ENCODE results near the gene ESF1.

The ESF1 gene

DNA sequence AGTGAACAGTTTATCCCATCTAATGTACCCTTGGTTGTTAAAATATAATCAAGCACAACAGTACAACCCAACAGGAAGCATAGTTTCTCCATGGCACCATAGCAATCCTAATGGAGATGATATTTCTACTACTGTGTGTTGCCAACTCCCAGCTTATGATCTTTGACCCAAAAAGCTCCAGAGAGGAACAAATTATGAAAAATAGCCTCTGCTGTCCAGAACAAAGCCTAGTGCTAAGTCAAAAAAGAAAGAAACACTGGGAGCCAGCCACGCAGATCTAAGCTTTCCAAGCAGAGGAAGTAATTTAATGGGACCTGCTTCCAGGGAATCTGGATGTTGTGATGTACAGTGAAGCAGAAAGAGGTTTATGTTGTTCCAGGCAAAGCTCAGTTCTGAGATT, 93.8 kb downstream of the ESF1 start:
- TF ChIP-seq CTCF (IDR thresholded peaks at IDR 0.05) (no peak), ZFX (IDR thresholded peaks at IDR 0.05; ENCODE audit: borderline replicate concordance) (no peak)
- H3K27ac ChIP-seq, result no peak overlapping the region

GRCh38 chr20:13687815-13688214, 96.9 kb downstream of the ESF1 start:
- TF ChIP-seq CTCF (IDR thresholded peaks at IDR 0.05) (no peak), ZFX (IDR thresholded peaks at IDR 0.05; ENCODE audit: borderline replicate concordance) (no peak)
- no peak overlapping the region for H3K27ac ChIP-seq

- H3K27ac ChIP-seq, result no peak overlapping the region
- TF ChIP-seq ZFX (IDR thresholded peaks at IDR 0.05; ENCODE audit: borderline replicate concordance), result no peak
- no peak for TF ChIP-seq CTCF (IDR thresholded peaks at IDR 0.05)
Measured at GRCh38 chr20:13685623-13686022, 99.1 kb downstream of the ESF1 start.

DNA sequence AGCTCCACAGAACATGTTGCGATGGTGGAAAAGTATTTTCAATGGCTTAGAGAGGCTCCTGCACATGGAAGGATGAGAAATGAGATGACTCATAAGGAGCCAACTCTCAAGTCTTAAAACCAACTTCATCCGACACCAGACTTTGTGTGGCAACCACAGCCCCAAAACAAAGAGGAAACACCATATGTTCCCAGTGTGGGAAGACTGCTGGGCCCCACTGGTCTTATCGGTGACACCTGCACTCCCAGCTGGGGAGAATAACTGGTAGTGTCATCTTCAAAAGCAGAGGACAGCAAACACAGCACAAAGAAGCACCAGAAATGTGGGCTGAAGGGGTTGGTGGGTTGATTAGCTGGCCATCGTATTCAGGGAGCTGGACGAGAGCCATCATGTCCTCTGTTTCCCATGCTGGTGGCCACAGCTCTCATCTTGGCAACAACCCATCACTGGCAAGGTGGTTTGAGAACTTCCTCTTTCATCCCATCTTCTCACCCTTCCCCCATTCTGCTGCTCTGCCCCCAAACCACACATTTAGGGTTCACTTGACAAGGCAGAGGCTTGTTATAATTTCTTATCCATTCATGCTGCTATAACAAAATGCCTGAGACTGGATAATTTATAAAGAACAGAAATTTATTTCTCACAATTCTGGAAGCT, 100.0 kb downstream of the ESF1 start:
- no peak for TF ChIP-seq ZFX (IDR thresholded peaks at IDR 0.05; ENCODE audit: borderline replicate concordance)
- no peak for TF ChIP-seq CTCF (IDR thresholded peaks at IDR 0.05)
- H3K27ac ChIP-seq, result no peak overlapping the region

GRCh38 chr20:13683833-13684232, 100.9 kb downstream of the ESF1 start:
- TF ChIP-seq CTCF (IDR thresholded peaks at IDR 0.05), result no peak
- no peak for TF ChIP-seq ZFX (IDR thresholded peaks at IDR 0.05; ENCODE audit: borderline replicate concordance)
- H3K27ac ChIP-seq, result no peak overlapping the region

DNA sequence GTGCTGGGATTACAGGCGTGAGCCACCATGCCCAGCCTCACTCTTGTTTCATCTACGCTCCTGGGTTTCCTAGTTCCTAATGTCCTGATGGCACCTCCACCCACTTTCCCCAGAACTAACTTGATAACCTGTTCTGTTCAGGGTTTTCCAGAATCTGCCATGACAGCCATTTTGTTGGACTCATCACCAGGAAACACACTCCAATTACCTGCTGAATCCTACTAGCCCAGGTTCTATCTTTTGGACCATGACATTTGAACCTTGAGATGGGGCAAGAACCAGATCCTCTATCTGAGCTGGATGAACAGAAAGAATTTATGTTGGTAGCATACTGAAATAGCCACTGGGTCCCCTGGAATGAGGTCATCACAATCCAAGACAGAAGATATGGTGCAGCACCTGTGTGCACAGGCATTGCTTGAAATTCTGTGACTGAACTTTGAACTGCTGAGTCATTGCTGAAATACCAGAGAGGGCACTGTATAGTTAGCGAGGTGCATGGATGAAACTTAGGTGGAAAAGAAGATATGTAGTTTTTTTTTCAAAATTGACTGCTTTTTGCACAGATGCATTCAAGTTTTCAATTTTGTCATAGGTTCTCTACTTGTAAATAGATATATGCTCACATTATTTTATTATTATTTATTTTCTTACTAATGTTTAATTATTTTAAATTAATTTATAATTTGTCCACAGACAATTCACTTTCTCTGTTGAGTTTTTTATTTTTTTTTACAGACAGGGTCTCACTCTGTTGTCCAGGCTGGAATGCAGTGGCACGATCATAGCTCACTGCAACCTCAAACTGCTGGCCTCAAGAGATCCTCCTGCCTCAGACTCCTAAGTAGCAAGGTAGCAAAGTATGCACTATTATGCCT, 103.2 kb downstream of the ESF1 start:
- TF ChIP-seq CTCF (IDR thresholded peaks at IDR 0.05), result no peak
- no peak for TF ChIP-seq ZFX (IDR thresholded peaks at IDR 0.05; ENCODE audit: borderline replicate concordance)
- H3K27ac ChIP-seq, result no peak overlapping the region

GRCh38 chr20:13678944-13679343, 105.8 kb downstream of the ESF1 start:
- TF ChIP-seq CTCF (IDR thresholded peaks at IDR 0.05) (no peak), ZFX (IDR thresholded peaks at IDR 0.05; ENCODE audit: borderline replicate concordance) (no peak)
- H3K27ac ChIP-seq, result no peak overlapping the region
